Natural killer cell (primary cell): ENCODE data around the gene HDAC4. TPM values are rescaled to one million over a fixed set of nuclear protein-coding genes. Genes with fewer than 3 reads are reported as not detected.
"Not testable (repeated sequence)": the region's sequence is repeated elsewhere in the genome, so short reads cannot be mapped to it uniquely, and the experiment has no call there.

Source experiments
- ATAC-seq, 3 donors: fragments of 150-1000 bp in 2 of 3; fragments of 200-7000 bp in 1 of 3; cut with Tn5 transposase; 1 replicate in 1 of 3; 2 replicates in 2 of 3; pipeline ENCODE4 v1.10.0; 2021; ENCODE audit warnings: mild to moderate bottlenecking in 2 of 3, moderate library complexity in 2 of 3
- DNase-seq, 2 donors: peaks; one replicate each; pipeline versions ENCODE4 v3.0.0 to v3.0.0-alpha.2; 2013 to 2021; ENCODE audit warnings: mixed read lengths in 1 of 2
- H3K27ac ChIP-seq: one replicate; pipeline ENCODE4 v1.5.1; 2013; ENCODE audit warnings: mild to moderate bottlenecking, low read length
- H3K27me3 ChIP-seq: one replicate; pipeline ENCODE4 v1.6.1; 2013; ENCODE audit warnings: low read length; ENCODE audit not compliant: control insufficient read depth, insufficient read depth
- H3K36me3 ChIP-seq: one replicate; pipeline ENCODE4 v1.6.1; 2013; ENCODE audit warnings: low read length; ENCODE audit not compliant: control insufficient read depth, insufficient read depth
- H3K4me1 ChIP-seq: one replicate; pipeline ENCODE4 v1.6.1; 2013; ENCODE audit warnings: low read length; ENCODE audit not compliant: control insufficient read depth, insufficient read depth
- H3K4me3 ChIP-seq: one replicate; pipeline ENCODE4 v1.5.1; 2013; ENCODE audit warnings: low read length
- H3K9me3 ChIP-seq: one replicate; pipeline ENCODE4 v1.6.1; 2013; ENCODE audit warnings: low read length; ENCODE audit not compliant: control insufficient read depth, insufficient read depth
- H3K27ac Mint-ChIP-seq, 2 donors: one replicate each; pipeline ENCODE4 v1.8.0; 2022; ENCODE audit warnings: mild to moderate bottlenecking in 2 of 2, mixed read lengths in 2 of 2, moderate library complexity in 1 of 2
- H3K27me3 Mint-ChIP-seq, 2 donors: one replicate each; pipeline ENCODE4 v1.8.0; 2022; ENCODE audit warnings: low read depth in 2 of 2, mixed read lengths in 2 of 2
- H3K36me3 Mint-ChIP-seq: one replicate; pipeline ENCODE4 v1.8.0; 2022; ENCODE audit warnings: mixed read lengths
- H3K4me1 Mint-ChIP-seq, 2 donors: one replicate each; pipeline ENCODE4 v1.8.0; 2022; ENCODE audit warnings: mixed read lengths in 2 of 2
- H3K4me3 Mint-ChIP-seq: one replicate; pipeline ENCODE4 v1.8.0; 2022; ENCODE audit warnings: mild to moderate bottlenecking, moderate library complexity, mixed read lengths
- H3K9me3 Mint-ChIP-seq, 2 donors: one replicate each; pipeline ENCODE4 v1.8.0; 2022; ENCODE audit warnings: mixed read lengths in 2 of 2
- WGBS: methylation state at CpG from one replicate; pipeline ENCODE4 v1.1.7; 2013; ENCODE audit warnings: missing lambda C conversion rate; ENCODE audit not compliant: insufficient coverage; 5-methylcytosine and 5-hydroxymethylcytosine counted together
- intact Hi-C: fragments of 100-400 bp; cut with micrococcal nuclease; formaldehyde crosslinking; loops from one replicate; pipeline ENCODE4 v1.14.2; 2022
- total RNA-seq, 4 donors: library from RNA; stranded (reverse); fragments of 120-200 nt in 1 of 4; gene quantifications; one replicate each; pipeline versions ENCODE4 v1.2.3 to v1.2.4, GENCODE V29; 2013 to 2022
- TF ChIP-seq, protein P1 (sequence below): fragments of 200-600 bp; IDR thresholded peaks from one replicate; pipeline ENCODE4 v1.8.0; 2022; ENCODE audit warnings: antibody characterized with exemption

HDAC4 gene
- total RNA-seq, 3 donors from 2014 or later (not counting 1 experiment from before 2014, with no cell fraction given), result 74.9 to 105 (median 100) TPM

DNA sequence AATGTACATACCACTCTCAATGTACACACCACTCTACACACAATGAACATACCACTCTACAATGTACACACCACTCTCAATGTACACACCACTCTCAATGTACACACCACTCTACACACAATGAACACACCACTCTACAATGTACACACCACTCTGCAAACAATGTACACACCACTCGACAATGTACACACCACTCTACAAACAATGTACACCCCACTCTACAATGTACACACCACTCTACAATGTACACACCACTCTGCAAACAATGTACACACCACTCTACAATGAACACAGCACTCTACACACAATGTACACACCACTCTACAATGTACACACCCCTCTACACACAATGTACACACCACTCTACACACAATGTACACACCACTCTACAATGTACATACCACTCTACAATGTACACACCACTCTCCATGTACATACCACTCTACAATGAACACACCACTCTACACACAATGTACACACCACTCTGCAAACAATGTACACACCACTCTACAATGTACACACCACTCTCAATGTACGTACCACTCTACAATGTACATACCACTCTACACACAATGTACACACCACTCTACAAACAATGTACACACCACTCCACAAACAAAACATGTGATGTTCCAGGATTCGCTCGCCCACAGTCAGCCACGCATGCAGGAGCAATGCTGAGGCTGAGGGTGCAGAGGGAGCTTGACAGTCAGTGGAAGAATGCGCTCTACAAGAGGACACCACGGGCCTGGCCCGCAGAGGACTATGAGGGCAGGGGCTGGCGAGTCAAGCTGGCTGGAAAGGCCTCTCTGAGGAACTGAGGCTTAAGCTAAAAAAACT, 118.2 kb downstream of the HDAC4 start:
- Mint-ChIP-seq H3K27me3 (no peaks in the 10 kb centered on the region), H3K36me3 (no peaks in the 10 kb centered on the region), H3K4me3 (no peak overlapping the region), H3K9me3 (no peaks in the 10 kb centered on the region), H3K27ac (no peak overlapping the region), H3K4me1 (peaks cover 30 to 32% of the 10 kb centered on the region in 2 donors)
- Histone ChIP-seq H3K27ac (no peak overlapping the region), H3K9me3 (no peaks in the 10 kb centered on the region), H3K4me3 (no peak overlapping the region), H3K36me3 (no peaks in the 10 kb centered on the region), H3K27me3 (no peaks in the 10 kb centered on the region), H3K4me1 (peaks cover 30% of the 10 kb centered on the region)
- intact Hi-C loops, result no loop called here
- ATAC-seq (no peak), DNase-seq (no peak)
- 97% methylated on average over 9 of the region's 9 CpGs for WGBS
- TF ChIP-seq, protein P1, sequence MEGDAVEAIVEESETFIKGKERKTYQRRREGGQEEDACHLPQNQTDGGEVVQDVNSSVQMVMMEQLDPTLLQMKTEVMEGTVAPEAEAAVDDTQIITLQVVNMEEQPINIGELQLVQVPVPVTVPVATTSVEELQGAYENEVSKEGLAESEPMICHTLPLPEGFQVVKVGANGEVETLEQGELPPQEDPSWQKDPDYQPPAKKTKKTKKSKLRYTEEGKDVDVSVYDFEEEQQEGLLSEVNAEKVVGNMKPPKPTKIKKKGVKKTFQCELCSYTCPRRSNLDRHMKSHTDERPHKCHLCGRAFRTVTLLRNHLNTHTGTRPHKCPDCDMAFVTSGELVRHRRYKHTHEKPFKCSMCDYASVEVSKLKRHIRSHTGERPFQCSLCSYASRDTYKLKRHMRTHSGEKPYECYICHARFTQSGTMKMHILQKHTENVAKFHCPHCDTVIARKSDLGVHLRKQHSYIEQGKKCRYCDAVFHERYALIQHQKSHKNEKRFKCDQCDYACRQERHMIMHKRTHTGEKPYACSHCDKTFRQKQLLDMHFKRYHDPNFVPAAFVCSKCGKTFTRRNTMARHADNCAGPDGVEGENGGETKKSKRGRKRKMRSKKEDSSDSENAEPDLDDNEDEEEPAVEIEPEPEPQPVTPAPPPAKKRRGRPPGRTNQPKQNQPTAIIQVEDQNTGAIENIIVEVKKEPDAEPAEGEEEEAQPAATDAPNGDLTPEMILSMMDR, result no peak

DNA sequence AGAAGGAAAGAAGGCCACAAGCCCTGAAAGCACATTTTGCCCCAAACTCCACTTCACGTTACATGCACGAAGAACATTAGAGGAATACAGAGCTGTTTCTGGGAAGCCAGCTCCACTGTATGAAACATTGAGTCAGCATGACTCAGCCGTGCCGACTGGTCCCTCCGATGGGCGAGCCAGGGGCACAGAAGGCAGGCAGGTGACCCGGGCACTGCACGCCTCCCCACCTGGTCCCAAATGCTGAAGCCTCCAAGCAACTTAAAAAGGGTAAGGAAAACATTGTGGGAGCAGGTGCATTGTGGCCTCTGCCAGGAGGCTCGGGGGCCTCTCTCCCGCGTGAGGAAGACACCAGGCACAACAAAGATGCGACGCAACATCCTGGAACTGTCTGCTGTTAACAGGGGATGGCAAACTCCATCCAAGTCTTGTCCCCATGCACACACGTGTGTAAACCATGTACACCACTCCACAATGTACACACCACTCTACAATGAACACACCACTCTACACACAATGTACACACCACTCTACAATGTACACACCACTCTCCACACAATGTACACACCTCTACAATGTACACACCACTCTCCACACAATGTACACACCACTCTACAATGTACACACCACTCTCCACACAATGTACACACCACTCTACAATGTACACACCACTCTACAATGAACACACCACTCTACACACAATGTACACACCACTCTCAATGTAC, 120.4 kb downstream of the HDAC4 start:
- H3K27ac Mint-ChIP-seq, intact Hi-C loops, H3K4me3 ChIP-seq, H3K36me3 ChIP-seq, DNase-seq, H3K27me3 ChIP-seq, H3K9me3 Mint-ChIP-seq, H3K27ac ChIP-seq, H3K27me3 Mint-ChIP-seq, H3K9me3 ChIP-seq, H3K36me3 Mint-ChIP-seq, ATAC-seq, H3K4me3 Mint-ChIP-seq: not testable (repeated sequence)
- 71% methylated on average over 14 of the region's 14 CpGs for WGBS
- H3K4me1 ChIP-seq, result peaks cover 50% of the 10 kb centered on the region
- H3K4me1 Mint-ChIP-seq, result peaks cover 43 to 45% of the 10 kb centered on the region in 2 donors

DNA sequence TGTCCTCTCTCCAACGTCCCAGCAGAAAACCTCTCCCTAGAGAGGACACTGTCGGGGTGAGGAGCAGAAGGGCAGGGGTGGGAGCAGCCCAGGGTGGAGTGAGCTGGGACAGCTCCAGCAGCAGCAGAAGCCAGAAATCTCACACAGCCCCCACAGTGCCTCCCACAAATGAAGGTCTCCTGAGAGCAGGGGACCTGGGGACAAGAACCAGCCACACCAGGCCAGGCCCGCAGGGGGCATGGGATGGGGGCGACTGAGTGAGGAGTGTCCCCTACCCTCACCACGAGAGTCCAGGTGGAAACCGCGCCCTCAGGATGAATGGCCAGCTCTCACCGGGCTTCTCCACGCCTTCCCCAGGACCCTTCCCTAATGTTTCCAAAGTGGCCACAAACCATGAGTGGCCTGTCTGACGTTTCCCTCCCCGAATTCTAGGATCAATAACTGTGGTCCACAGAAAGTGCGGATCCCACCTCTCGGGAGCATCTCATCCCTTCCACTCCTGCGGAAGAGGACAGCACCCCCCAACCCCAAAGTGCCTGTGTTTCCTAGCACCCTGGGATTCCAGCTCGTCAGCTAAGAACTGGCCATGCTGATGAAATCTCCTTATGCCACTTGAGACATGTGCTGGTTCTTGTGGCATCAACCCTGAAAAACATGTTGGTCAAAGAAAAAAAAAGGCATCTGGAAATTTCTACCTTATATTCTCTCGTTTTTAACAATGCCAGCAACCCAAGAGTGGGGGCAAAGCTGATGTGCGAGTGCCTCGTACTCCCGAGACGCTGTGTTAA, 121.1 kb downstream of the HDAC4 start:
- Mint-ChIP-seq H3K4me3 (no peak overlapping the region), H3K27ac (no peak overlapping the region), H3K27me3 (no peaks in the 10 kb centered on the region), H3K9me3 (no peaks in the 10 kb centered on the region), H3K36me3 (no peaks in the 10 kb centered on the region), H3K4me1 (peaks cover 44 to 45% of the 10 kb centered on the region in 2 donors)
- Histone ChIP-seq H3K4me1 (peaks cover 50% of the 10 kb centered on the region), H3K27ac (no peak overlapping the region), H3K9me3 (no peaks in the 10 kb centered on the region), H3K36me3 (no peaks in the 10 kb centered on the region), H3K27me3 (no peaks in the 10 kb centered on the region), H3K4me3 (no peak overlapping the region)
- no peak for DNase-seq
- ATAC-seq, result no peak
- WGBS, result 91% methylated on average over 20 of the region's 20 CpGs
- intact Hi-C loops, result no loop called here
- TF ChIP-seq, protein P1, result no peak
